Small intestine (tissue), 7 donors: ENCODE measurements around the gene ASB14. TPM values are rescaled to one million over a fixed set of nuclear protein-coding genes. Genes with fewer than 3 reads are reported as not detected.

Experiments
- DNase-seq, 2 donors: peaks; one replicate each; pipeline versions ENCODE4 v3.0.0 to v3.0.0-alpha.2; 2013
- FAIRE-seq: peaks from 2 replicates; lab custom pipeline; 2012; peaks lifted over from hg19 to GRCh38; lab: Jason Lieb, UNC
- H3K27ac ChIP-seq, 3 donors: one replicate each; pipeline ENCODE4 v1.5.1; 2013; ENCODE audit warnings: low read length in 2 of 3, mild to moderate bottlenecking in 2 of 3, control low read depth in 1 of 3, inconsistent platforms in 1 of 3, low read depth in 1 of 3, moderate library complexity in 1 of 3
- H3K27me3 ChIP-seq, 3 donors: one replicate each; pipeline ENCODE4 v1.6.1; 2013; ENCODE audit warnings: low read length in 3 of 3, inconsistent platforms in 1 of 3; ENCODE audit not compliant: control insufficient read depth in 3 of 3, insufficient read depth in 3 of 3
- H3K36me3 ChIP-seq, 3 donors: one replicate each; pipeline ENCODE4 v1.6.1; 2013; ENCODE audit warnings: low read length in 3 of 3, inconsistent platforms in 1 of 3, low read depth in 1 of 3, mild to moderate bottlenecking in 1 of 3, moderate library complexity in 1 of 3; ENCODE audit not compliant: control insufficient read depth in 3 of 3, insufficient read depth in 2 of 3
- H3K4me1 ChIP-seq, 3 donors: one replicate each; pipeline ENCODE4 v1.6.1; 2013; ENCODE audit warnings: low read length in 2 of 3, inconsistent platforms in 1 of 3, low read depth in 1 of 3, mild to moderate bottlenecking in 1 of 3, moderate library complexity in 1 of 3; ENCODE audit not compliant: control insufficient read depth in 3 of 3, insufficient read depth in 2 of 3
- H3K4me3 ChIP-seq, 3 donors: one replicate each; pipeline ENCODE4 v1.5.1; 2013; ENCODE audit warnings: low read length in 3 of 3, control low read depth in 1 of 3, inconsistent platforms in 1 of 3, low read depth in 1 of 3, mild to moderate bottlenecking in 1 of 3, moderate library complexity in 1 of 3
- H3K9me3 ChIP-seq, 2 donors: one replicate each; pipeline ENCODE4 v1.6.1; 2013; ENCODE audit warnings: low read depth in 1 of 2, low read length in 1 of 2; ENCODE audit not compliant: control insufficient read depth in 2 of 2, insufficient read depth in 1 of 2
- WGBS, 3 donors: extraction: QIAGEN DNeasy Blood & Tissue Kit; methylation state at CpG; one replicate each; pipeline ENCODE4 v1.1.7; 2013; 5-methylcytosine and 5-hydroxymethylcytosine counted together
- polyA plus RNA-seq, 4 donors: library from polyadenylated mRNA; stranded (reverse) in 3 of 4; unstranded in 1 of 4; fragments of 200-250 nt in 3 of 4; fragments of 120-200 nt in 1 of 4; gene quantifications; one replicate each; pipeline versions ENCODE4 v1.2.1 to v1.2.3, GENCODE V29; 2013
- donor health status: healthy with polysubstance abuse.
- donor health status: control.
- donor health status: control.
- donor health status: Bipolar disorder and iron deficiency.
- donor health status: healthy.

ASB14 gene
- polyA plus RNA-seq, 4 donors, result 0.74 TPM; not detected in 3

DNA sequence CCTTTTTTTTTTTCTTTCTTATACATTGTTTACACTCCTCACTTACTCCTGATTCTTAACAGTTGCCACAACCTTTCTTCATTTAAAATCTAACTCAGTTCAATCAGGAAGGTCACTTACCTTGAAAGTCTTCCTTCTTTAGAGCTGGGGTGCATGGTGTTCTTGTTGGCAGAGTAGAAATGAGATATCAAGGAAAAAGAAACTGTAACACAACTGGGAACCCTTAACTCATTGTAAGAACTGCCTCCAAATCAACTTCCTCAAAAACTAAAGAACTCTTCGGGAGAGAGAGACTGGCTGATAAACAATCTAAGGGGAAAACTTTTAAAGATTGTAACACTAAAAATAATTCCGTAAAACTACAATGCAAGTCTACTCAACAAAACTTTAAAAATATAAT is 66.3 kb downstream of the ASB14 start:
- H3K4me3 ChIP-seq, result no peak overlapping the region
- peaks cover 0 to 5% (median 0%) of the 10 kb centered on the region in 3 donors for H3K36me3 ChIP-seq
- DNase-seq (no peak), FAIRE-seq (no peak)
- no peak overlapping the region for H3K27ac ChIP-seq
- H3K9me3 ChIP-seq, result no peaks in the 10 kb centered on the region
- 48 to 66% (median 53%) methylated on average over 2 of the region's 2 CpGs for WGBS, 3 donors
- no peaks in the 10 kb centered on the region for H3K27me3 ChIP-seq
- peaks cover 2 to 7% (median 4%) of the 10 kb centered on the region in 3 donors for H3K4me1 ChIP-seq

DNA sequence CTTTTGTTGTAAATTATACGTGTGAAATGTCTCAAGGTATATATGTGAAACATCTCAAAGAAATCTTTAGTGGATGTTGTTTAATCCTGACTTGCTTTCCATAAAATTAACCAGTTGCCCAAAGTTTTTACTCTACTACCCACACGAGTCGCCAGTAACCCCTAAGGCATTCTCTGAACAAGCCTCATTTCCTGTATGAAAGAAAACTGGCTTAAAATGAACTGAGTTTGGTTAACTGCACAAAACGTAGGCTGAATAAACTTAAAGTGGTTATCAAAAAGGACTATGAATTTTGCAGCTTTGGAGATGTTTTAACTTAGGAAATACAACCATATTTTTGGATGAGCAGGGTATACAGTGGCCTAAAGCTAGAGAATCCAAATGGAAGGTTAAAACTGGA is 67.6 kb downstream of the ASB14 start:
- Histone ChIP-seq H3K4me3 (no peak overlapping the region), H3K9me3 (no peaks in the 10 kb centered on the region), H3K4me1 (peaks cover 2 to 7% (median 2%) of the 10 kb centered on the region in 3 donors), H3K27ac (no peak overlapping the region), H3K36me3 (no peaks in the 10 kb centered on the region), H3K27me3 (no peaks in the 10 kb centered on the region)
- FAIRE-seq (no peak), DNase-seq (no peak)
- 73 to 82% (median 74%) methylated on average over 4 of the region's 4 CpGs for WGBS, 3 donors

DNA sequence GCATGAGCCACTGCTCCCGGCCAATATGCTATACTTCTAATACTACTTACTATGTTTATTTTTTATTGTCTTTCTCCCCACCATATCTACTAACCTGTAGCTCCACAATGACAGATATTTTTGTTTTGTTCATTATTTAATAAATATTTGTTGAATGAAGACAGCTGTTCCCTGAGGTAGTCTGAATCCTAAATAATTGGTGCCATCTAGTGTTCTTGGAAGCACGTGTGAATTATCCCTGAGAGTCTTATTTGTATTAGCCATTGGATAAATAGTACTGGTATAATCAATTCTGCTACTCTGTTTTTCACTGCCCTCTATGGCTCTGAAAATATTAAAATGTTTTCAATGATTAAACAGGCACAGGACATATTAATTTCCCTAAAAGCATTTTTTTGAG is 70.6 kb downstream of the ASB14 start:
- 56 to 60% (median 59%) methylated on average over 2 of the region's 2 CpGs for WGBS, 3 donors
- no peak overlapping the region for H3K27ac ChIP-seq
- H3K27me3 ChIP-seq, result no peaks in the 10 kb centered on the region
- DNase-seq (peak; percentile 11 to 12), FAIRE-seq (no peak)
- H3K4me1 ChIP-seq, result peaks cover 0 to 4% (median 0%) of the 10 kb centered on the region in 3 donors
- H3K4me3 ChIP-seq, result no peak overlapping the region
- no peaks in the 10 kb centered on the region for H3K9me3 ChIP-seq
- no peaks in the 10 kb centered on the region for H3K36me3 ChIP-seq

Other genes with a start within 250 kb of the ASB14 start
- gene SPATA12, start 232.0 kb downstream of the ASB14 start, polyA plus RNA-seq, result under 1 TPM in 1 of 4 donors, not detected in 3; 0.22 TPM
- 1 to 10 TPM in 1 of 4 donors, under 1 TPM in 1, not detected in 2; 0.87 to 1.5 TPM for gene IL17RD, start 127.3 kb downstream of the ASB14 start, polyA plus RNA-seq
- gene HESX1, start 92.7 kb downstream of the ASB14 start, polyA plus RNA-seq, result 1 to 10 TPM in 2 of 4 donors, not detected in 2; 1.3 to 1.4 TPM
- 10 to 100 TPM; 10.1 to 34.3 (median 13.2) TPM for gene APPL1, start 65.0 kb downstream of the ASB14 start, polyA plus RNA-seq